GM13976 (cell line): ENCODE results near the gene FERMT3.

Experiments
- DNase-seq: peaks from one replicate; pipeline ENCODE4 v3.0.0; 2012; ENCODE audit warnings: low spot score
- in situ Hi-C: fragments of 300-500 bp; cut with MboI; formaldehyde crosslinking; loops from one replicate; pipeline ENCODE4 v1.12.0; 2022; ENCODE audit warnings: low sequenced_read_pairs, mixed read lengths, inconsistent platforms; ENCODE audit not compliant: unreplicated experiment
- TF ChIP-seq, protein P1 (sequence below): IDR thresholded peaks from 2 replicates; pipeline ENCODE4 v1.5.1; 2012; ENCODE audit warnings: borderline replicate concordance, mild to moderate bottlenecking; ENCODE audit not compliant: insufficient read depth; ENCODE audit errors: extremely low read depth, missing control alignments, control extremely low read depth

FERMT3 gene

DNA sequence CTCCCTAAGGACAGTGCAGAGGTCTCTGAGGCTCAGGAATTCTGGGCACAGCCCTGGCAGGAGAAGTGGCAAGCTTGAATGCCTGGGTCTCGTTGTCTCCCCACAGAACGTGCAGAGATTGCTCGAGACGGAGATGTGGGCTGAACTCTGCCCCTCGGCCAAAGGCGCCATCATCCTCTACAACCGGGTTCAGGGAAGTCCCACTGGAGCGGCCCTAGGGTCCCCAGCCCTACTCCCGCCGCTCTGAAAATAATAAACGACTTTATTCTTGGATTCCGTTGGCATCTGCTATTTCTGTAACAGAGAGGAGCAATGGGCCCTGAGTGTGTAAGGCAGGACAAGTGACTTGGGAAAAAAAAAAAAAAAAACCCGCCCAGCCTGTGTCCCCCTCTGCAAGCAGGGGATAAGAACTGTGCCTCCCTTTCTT is 23.2 kb downstream of the FERMT3 start:
- TF ChIP-seq, protein P1, sequence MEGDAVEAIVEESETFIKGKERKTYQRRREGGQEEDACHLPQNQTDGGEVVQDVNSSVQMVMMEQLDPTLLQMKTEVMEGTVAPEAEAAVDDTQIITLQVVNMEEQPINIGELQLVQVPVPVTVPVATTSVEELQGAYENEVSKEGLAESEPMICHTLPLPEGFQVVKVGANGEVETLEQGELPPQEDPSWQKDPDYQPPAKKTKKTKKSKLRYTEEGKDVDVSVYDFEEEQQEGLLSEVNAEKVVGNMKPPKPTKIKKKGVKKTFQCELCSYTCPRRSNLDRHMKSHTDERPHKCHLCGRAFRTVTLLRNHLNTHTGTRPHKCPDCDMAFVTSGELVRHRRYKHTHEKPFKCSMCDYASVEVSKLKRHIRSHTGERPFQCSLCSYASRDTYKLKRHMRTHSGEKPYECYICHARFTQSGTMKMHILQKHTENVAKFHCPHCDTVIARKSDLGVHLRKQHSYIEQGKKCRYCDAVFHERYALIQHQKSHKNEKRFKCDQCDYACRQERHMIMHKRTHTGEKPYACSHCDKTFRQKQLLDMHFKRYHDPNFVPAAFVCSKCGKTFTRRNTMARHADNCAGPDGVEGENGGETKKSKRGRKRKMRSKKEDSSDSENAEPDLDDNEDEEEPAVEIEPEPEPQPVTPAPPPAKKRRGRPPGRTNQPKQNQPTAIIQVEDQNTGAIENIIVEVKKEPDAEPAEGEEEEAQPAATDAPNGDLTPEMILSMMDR = no peak
- no peak for DNase-seq
- in situ Hi-C loops = no loop called here

DNA sequence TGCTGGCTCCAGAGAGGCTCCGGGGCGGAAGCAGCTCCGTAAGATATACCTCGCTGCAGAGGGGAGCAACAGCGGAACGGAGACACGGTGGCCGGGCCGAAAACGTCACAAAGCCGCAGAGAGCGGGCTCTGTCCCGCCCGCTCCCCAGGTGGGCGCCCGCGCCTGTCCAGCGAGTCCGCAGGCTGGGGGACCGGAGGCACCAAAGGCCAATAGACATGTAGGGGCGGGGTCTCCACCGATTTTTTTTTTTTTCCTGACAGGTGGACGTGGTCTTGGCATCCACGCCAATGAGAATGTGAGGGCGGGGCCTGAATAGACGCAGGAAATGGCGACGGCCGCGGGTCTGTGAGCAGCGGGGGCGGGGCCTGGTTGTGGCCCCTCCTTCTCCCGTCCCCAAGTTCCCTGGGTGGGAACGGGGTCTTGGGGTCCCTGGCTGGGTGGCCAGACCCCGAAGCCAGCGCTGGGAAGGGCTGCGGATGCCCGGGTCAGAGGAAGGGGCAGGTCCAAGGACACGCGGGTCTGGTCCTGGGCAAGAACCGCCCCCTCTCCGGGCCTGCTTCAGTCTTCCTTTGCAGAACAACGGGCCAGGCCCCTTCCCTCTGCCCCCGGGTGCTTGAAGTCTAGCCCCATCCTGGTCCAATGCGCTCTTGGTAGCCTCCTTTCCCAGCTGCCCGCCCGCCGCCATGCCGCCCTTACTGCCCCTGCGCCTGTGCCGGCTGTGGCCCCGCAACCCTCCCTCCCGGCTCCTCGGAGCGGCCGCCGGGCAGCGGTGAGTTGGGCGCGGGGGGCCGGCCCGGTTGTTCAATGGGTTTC is 23.9 kb downstream of the FERMT3 start, which contains the start of gene DNAJC4:
TSS of gene DNAJC4 (plus strand) at position 378 of the 814 bp plus-strand sequence. CDS start at position 685, 307 bp downstream.
- in situ Hi-C loops = no loop called here
- DNase-seq = peak; percentile 92
- TF ChIP-seq, protein P1 = no peak

DNA sequence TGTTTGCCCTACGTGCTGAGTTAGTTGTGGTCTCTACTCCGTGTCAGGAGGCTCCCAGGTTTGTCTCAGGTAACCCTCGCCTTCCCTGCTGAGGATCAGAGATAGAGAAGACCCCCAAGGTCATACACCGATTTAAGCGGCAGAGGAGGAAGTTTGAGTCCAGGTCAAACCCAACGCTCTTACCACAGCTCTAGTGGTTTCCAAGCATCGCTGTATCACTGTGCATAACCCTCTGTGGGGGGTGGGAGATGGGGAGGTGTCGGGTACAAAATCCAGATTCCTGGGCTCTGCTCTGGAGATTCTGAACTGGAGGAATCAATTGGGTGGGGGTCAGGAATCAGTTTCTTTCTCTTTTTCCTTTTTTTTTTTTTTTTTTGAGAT is 24.5 kb downstream of the FERMT3 start:
- TF ChIP-seq, protein P1 = no peak
- in situ Hi-C loops = no loop called here
- DNase-seq = no peak

DNA sequence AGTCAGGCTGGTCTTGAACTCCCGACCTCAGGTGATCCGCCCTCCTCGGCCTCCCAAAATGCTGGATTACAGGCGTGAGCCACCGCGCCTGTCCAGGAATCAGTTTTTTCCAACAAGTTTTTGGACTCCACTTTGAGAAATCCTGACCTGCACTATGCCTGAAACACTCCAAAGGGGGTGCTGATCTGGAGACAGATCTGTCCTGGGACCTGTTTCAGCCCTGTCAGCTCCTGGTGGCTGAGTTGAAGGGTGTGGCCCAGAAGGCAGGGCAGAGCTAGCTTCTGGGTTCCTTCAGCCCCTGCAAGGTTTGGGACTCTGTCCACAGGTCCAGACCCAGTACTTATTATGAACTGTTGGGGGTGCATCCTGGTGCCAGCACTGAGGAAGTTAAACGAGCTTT is 25.0 kb downstream of the FERMT3 start:
- in situ Hi-C loops = no loop called here
- TF ChIP-seq, protein P1 = no peak
- DNase-seq = no peak

DNA sequence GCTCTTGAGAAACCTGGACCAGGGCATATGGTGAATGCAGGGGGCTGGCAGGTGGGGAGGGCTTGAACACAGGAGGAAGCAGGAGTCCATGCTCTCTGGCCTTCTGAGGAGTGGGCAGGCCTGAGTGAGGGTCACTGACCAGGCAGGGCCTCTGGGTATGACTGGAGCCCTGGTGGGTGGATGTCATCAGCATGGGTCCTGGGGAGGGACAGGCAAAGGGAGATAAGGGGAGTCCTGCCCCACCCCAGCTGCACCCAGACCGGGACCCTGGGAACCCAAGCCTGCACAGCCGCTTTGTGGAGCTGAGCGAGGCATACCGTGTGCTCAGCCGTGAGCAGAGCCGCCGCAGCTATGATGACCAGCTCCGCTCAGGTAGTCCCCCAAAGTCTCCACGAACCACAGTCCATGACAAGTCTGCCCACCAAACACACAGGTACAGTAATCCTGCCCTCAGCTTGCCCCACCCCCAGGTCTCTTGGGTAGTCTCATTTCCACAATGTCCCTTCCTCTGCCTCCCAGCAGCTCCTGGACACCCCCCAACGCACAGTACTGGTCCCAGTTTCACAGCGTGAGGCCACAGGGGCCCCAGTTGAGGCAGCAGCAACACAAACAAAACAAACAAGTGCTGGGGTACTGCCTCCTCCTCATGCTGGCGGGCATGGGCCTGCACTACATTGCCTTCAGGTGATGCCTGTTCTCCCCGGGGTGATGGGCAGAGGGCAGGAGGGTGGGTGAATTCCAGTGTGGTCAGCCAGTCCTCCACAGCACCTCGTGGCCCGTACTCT is 25.9 kb downstream of the FERMT3 start:
- DNase-seq = no peak
- TF ChIP-seq, protein P1 = no peak
- in situ Hi-C loops = no loop called here

DNA sequence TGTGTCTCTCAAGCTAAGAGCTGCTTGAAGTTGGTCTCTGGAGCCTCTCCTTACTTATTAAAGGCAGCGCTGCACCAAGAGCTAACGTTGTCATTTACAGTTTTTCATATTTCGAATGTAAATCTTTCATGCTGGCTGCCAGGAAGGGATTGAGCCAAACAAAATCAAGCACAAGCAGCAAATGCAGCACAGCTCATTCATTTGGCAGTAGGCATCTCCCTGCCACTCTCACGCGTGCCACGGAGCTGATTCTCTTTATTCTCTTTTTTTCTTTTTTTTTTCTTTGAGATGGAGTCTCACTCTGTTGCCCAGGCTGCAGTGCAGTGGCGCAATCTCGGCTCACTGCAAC is 26.4 kb downstream of the FERMT3 start:
- in situ Hi-C loops = no loop called here
- DNase-seq = no peak
- TF ChIP-seq, protein P1 = no peak
